Sciatic nerve (tissue), 2 donors: ENCODE measurements around the gene ADAMTSL5. TPM values are rescaled to one million over a fixed set of nuclear protein-coding genes. Genes with fewer than 3 reads are reported as not detected.

Experiments used
- ATAC-seq: fragments of 200-7000 bp; cut with Tn5 transposase; one replicate; pipeline ENCODE4 v1.9.1; 2020; ENCODE audit warnings: mild to moderate bottlenecking, moderate library complexity
- DNase-seq: peaks from one replicate; pipeline ENCODE4 v3.0.0-alpha.2; 2020; ENCODE audit warnings: low spot score
- intact Hi-C: fragments of 100-400 bp; cut with DNase I; formaldehyde crosslinking; loops from one replicate; pipeline ENCODE4 v1.14.2; 2022
- total RNA-seq: library from RNA; stranded (reverse); fragmentation: NEBNext Ultra II Directional; extraction: Animal tissue kit (Norgen Biotek cat#: 25700); gene quantifications from one replicate; pipeline ENCODE4 v1.2.1, GENCODE V29; 2021
- donor health status: DM: no; HTN: no; CAD: no.
- donor health status: DM: no; HTN: no; CAD: no.

ADAMTSL5 gene
- total RNA-seq, 1 donor from 2014 or later, result 48.3 TPM

DNA sequence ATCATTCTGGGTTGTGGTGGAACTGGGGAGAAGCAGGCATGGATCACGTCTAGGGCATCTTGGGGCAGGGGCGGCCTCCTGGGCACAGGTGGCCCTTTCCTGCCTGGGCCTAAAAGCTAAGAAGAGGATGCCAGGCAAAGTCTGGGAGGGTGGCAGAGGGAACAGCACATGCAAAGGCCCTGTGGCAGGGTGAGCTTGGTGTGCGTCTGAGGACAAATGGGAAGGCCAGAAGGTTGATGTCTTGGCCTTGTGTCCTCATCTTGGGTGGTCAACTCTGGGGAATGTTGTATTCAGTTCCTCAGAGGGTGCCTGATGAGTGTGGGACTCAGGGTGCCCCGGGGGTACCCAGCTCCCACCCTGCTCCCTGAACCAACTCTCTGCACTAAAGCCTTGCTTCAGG, 5.7 kb upstream of the ADAMTSL5 start:
- intact Hi-C loops, result no loop called here
- no peak for ATAC-seq

DNA sequence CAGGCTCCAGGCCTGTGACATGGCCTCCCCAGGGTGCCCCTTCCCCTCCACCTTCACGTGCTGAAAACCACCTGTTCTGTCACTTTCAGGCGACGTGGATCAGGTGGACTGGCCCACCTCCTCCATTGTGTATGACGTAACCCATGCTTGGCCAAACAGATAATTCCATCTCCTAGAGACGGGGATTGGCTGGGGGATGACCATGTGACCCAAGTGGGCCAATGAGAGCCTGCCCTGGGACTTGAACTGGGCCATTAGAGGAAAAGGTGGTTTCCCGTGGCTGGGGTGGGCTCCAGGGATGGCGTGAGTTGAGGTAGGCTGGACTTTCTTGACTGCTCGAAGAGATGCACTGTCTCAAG, 3.6 kb upstream of the ADAMTSL5 start:
- DNase-seq (no peak), ATAC-seq (no peak)
- intact Hi-C loops, result no loop called here

More for the DNA sequence above, 5.7 kb upstream of the ADAMTSL5 start:
- DNase-seq, result no peak

DNA sequence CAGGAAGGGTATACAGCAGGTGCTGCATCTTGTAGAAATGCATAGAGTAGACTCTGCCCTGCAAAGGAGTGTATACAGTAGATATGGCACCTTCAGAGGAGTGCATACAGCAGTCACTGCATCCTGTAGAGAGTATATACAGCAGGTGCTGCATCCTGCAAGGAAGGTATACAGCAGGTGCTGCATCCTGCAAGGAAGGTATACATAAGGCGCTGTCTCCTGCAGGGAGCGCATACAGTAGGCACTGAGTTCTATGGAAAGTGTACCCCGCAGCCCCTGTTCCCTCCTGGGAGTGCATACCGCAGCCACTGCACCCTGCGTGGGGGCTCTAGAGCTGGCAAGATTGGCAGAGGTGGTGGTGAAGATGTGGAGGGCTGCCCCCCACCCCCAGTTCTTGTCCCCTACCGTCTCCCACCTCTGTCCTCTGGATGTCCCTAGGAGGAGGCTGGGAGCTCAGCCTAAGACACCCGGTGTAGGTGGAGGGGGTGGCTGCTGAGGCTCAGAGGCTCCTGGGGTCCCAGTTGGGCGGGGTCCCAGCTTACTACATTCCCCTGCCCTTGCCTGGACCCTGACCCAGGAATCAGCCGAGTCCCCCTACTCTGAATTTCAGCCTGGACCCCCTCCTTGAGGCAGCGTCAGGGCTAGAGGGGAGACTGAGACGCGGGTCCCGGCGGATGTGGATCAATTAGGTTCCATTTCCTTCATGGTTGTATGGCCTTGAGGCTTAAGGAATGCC, 2.3 kb upstream of the ADAMTSL5 start:
- DNase-seq, result no peak
- no peak for ATAC-seq
- intact Hi-C loops, result no loop called here

DNA sequence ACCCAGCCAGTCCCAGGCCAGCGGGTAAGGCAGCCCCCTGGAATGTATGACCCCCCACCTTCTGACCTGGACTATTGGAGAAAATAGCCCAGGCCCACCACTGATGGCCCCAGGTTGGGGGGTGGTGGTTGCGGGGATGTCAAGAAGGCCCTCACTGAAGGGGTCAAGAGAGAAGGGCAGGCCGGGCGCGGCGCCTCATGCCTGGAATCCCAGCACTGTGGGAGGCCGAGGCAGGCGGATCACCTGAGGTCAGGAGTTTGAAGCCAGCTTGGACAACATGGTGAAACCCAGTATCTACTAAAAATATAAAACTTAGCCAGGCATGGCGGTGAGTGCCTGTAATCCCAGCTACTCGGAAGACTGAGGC, 1.5 kb upstream of the ADAMTSL5 start:
- no peak for ATAC-seq
- intact Hi-C loops, result no loop called here

DNA sequence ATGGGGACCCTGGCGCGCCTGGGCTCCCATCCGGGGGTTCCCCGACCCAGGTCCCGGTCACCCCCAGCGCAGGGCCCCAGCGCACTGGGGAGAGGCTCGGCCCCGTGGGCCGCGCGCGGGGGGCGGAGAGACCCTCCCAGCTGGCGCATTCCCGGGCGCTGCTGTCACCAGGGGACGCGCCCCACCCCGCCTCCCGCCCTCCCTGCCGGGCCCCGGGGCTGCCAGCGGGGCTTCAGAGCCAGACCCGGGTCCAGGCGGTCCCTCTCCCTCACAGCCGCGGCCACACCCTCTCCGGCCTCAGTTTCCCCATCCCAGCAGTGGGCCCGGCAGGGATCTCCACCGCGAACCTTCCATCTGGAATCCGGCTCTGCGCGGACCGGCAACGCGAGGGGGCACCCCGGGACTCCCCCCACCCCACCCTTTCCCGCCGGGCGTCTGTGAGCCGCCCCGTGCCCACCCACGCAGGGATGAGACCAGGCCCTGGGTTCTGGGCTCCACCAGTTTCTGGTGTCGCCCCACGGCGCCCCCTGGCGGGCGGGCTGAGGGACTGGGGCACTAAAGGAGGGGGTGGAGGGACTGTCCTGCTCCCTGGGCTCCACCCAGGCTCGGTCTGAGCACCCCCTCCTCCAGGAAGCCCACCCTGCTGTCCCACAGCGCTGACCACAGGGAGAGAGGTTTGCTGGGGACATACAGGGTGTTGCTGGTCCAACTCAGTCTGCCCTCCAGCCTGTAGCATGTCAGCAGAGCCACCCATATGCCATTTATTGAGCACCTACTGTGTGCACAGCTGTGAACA, 878 bp upstream of the ADAMTSL5 start:
- ATAC-seq, result peak; percentile 18
- intact Hi-C loops, result no loop called here
- no peak for DNase-seq

More for the DNA sequence above, 1.5 kb upstream of the ADAMTSL5 start:
- no peak for DNase-seq

DNA sequence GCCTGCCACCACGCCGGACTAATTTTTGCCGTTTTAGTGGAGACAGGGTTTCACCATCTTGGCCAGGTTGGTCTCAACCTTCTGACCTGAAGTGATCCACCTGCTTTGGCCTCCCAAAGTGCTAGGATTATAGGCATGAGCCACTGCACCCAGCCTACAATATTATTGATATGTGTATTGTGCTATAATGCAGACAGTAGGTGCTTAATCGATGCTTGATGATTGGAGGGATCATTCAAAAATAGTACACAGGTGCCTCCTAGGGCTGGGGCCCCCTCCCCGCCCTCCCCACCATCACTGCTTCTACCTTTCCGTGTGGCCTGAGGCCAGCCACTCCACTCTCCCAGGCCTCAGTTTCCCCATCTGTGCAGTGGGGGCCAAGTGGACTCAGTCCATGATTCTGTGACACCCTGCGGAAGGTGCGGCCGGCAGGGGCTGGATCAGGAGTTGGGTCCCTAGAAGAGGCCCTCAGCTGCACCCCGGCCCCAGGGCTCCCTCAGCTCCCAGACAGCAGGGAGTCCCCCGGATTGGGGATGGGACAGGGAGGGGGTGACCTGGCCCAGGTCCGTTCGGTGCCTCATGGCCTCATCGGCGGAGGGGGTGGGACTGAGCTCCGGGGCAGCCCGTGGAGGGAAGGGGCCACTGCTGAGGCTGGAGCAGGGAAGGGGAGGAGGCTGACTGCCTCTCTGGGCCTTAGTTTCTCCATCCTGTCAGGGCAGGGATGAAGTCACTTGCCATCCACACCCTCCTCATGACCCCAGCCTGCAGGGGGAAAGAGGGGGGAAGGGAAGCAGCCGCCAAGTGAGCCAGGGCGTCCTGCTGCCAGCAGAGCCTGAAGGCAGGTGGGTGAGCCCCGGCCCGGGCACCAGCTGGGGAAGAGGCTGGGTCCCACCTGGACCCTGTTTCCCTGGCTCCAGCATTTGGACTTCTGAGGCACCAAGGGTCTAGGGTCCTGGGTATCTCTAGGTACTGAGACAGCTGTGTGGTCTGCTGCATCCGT, 1.2 kb downstream of the ADAMTSL5 start:
- DNase-seq, result no peak
- intact Hi-C loops, result no loop called here

DNA sequence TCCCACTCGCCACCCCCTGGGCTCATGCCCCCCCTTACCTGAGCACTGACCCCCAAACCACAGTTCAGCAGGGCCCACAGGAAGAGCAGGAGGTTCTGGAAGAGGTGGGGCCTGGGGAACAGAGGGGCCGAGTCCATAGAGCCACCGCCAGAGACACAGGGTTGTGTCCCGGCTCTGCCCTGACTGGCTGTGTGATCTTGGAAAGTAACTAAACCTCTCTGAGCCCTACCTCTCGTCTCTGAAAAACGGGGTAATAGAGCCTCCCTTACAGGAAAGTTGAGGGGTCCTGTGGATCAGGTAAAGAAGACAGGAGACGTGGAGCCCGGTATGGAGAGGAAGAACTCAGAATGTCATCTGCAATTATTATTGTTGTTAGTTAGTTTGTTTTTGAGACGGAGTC, 2.0 kb downstream of the ADAMTSL5 start:
- ATAC-seq (no peak), DNase-seq (no peak)
- intact Hi-C loops, result no loop called here

More for the DNA sequence above, 1.2 kb downstream of the ADAMTSL5 start:
- ATAC-seq, result no peak

DNA sequence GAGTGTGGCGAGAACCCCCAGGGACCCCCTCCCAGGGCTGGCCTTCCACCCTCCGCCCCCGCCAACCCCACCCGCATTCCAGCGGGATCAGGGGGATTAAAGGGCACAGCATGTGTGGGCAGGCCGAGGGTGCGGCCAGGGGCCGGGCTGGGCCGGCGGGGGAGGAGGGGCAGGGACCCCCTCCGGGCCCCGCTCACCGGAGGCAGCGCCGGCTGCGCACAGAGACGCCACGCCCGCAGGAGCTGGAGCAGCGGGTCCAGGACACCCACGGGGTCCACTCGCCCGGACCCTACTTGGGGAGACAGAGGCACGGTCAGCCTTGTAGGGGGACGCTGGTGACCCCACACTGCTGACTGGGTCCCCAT, 2.4 kb downstream of the ADAMTSL5 start:
- DNase-seq (no peak), ATAC-seq (no peak)
- intact Hi-C loops, result no loop called here

DNA sequence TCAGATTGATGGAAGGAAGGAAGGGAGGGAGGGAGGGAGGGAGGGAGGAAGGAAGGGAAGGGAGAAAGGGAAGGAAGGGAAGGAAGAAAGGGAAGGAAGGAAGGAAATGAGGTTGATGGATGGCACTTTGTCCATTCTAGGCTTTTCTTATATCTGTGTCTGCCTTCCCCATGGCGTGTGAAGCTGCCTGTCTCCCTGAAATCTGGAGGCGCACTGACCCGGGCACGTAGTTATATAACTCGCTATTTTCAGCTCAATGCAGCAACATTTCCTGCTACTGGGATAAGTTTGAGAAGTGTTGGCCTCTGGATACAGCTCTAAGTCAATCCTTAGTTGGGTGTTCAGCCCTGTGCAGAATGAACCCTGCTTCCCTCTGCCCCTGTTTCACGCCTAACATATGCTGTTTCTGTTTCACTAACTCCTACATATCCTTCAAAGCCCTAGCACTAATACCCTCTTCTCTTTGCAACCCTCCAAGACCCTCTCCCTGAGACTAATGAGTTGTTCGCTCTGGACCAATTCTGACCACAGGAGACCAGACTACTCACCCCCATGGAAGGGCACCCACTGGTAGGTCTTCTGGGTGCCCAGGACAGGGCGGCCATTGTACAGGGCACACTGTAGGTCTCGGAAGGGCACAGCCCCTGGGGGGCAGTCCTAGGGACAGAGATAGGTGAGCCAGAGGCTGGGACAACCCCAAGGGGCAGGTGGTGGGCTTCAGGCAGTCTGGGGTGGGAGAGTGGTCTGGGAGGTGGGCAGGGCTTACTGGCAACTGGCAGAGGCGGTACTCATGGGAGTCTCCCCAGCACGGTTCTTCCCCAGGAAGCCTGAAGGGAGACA, 3.0 kb downstream of the ADAMTSL5 start:
- DNase-seq, result no peak
- no peak for ATAC-seq
- intact Hi-C loops, result no loop called here

DNA sequence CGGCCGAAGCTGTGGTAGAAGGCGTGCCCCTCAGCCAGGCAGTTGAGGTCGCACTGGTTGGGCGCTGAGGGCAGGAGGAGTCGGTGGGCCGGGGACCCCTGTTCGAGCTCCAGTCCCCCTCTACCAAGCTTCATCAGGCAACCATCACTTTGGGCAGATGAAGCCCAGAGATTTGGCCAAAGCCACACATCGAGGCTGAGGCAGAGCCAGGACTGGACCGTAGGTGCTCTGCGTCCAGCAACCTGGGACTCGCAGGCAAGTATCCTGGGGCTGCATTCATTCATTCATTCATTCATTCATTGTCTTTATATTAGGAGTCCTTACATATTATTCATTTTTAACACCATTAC, 4.3 kb downstream of the ADAMTSL5 start:
- DNase-seq (no peak), ATAC-seq (no peak)

DNA sequence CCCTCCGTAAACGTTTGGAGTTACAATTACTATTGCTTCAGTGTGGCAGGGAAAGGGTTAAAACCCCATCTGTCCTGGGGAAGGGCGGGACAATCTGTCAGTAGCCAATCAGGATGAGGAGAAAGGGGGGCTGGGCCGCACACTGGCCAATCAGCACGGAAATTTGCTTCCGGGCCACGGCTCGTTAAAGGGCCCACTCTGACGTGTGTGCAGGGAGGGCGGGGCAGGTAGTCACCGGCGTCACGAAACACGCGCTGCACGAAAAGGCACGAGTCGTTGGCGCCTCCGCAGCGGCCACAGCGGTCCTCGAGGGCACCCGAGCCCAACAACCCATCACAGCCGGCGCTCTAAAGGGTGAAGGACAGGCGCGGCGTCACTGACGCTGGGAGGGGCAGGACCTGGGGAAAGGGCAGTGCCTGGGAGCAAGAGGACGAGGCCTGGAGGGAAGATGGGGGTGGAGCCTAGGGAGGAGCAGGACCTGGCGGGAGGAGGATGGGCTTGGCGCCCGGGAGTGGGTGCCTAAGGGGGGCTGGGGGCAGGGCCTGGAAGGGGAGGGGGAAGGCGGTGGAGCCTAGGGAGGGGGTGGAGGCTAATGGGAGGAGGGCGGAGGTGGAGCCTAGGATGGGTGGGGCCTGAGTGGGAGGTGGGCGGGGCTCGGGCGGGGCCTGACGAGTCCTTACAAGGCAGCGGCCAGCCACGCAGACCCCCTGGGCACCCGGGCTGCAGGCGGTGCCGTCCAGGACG, 4.9 kb downstream of the ADAMTSL5 start:
- ATAC-seq (peak; percentile 94), DNase-seq (peak; percentile 96)
- intact Hi-C loops, result no loop called here

More for the DNA sequence above, 4.3 kb downstream of the ADAMTSL5 start:
- intact Hi-C loops, result no loop called here

DNA sequence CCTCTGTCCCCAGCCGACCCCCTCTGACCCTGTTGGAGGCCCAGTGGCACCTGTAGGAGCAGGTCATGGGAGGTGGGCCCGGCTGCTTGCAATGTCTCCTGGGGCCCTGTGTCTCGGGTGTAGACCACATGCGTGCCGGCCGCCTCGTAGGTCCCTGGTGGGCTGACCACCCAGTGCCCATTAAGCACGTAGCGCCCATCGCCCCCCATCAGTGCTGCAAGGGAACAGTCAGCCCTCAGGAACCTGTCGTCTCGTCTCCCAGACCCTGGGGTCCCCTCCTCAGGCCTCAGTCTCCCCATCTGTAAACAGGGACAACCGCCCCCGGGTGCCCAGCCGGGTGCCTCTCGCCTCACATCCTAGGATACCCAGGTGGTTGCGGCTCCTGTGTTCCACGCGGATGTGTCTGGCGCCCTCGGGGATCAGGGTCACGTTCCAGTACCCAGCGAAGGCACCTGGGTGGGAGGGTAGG, 5.6 kb downstream of the ADAMTSL5 start:
- intact Hi-C loops, result no loop called here
- DNase-seq, result no peak
- ATAC-seq, result no peak

DNA sequence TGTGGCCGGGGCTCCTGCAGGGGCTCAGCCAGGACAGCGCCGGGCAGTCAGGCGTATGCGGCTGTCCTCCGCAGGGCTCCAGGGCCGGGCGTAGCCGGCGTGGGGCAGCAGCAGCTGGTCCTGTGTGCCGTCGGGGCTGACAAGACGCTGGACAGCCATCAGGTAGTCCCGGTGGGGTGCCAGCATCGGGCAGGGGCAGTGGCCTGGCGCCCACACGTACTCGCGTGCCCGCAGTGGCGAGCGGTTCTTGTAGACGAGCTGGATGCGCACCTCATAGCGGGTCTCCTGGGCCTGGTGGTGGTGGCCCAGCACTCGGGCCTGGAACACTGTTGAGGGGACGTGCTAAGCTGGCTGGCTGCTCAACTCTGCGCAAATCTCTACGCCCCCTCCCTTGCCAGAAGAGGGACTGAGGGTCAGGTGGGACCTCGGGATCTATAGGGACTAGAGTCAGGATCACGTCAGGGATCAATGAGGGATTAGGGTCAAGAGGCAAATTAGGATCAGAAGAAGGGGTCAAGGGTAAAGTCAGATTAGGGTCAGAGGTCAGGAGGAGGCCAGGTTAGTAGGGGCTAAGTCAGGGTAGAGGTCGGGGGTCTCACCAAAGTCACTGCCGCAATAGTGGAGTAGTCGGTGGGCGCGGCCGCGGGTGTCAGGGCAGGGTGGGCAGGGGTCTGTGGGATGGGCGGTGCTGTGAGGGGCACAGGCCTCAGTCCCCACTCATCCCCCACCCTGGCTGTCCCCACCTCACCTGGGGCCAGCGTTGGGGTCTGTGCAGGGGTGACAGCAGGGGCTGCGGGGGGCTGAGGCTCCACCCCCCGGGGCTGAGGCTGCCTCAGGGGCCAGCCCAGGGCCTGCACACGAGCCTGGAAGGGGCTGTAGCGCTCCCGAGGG, 6.6 kb downstream of the ADAMTSL5 start:
- intact Hi-C loops, result no loop called here
- no peak for ATAC-seq
- no peak for DNase-seq

DNA sequence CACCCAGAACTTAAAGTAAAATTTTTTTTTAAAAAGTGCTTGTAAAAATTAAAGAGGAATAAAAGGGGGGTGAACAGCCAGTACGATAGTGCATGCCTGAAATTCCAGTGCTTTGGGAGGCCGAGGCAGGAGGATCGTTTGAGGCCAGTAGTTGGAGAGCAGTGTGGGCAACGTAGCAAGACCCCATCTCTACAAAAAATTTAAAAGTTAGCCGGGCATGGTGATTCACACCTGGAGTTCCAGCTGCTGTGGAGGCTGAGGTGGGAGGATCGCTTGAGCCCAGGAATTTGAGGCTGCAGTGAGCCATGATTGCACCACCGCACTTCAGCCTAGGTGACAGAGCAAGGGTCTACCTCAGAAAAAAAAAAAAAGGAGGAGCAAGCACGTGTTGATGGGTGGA, 7.8 kb downstream of the ADAMTSL5 start:
- ATAC-seq (no peak), DNase-seq (no peak)
- intact Hi-C loops, result no loop called here

DNA sequence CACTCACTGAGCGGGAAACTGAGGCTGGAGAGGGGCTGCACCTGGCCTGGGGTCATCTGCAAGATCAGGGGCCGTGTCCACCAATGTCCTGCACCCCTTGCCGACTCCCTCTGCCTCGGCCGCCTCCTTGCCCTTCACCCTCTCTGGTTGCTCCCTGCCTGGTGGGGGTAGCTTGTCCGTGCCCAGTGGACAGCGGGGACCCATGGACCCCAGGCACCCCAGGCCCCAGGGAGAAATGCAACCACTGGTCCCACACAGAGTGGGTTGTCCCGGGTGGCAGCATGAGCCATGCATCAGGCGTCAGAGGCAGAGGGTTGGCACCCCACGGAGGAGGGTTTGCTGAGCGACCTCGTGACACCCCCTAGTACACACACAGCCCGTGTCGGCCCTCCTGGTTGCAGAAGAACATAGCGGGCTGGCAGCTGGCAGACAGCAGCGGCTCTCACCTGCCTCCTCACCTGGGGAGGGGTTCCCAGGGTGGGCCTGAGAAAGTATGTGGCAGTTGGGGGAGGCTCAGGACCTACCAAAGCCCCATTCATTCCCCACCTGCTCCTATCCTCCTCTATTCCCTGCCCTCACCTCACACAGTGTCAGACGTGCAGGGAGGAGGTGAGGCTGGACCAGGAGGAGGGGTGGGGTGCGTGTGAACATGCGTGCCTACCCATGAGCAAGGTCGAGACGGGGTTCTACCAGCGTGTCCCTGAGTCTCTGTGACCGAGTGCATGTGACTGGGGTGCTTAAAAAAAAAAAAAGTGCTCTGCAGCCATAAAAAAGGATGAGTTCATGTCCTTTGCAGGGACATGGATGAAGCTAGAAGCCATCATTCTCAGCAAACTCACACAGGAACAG, 8.7 kb downstream of the ADAMTSL5 start:
- no peak for DNase-seq
- intact Hi-C loops, result no loop called here
- ATAC-seq, result no peak
